ENCODE measurements around the gene OR2V2.
"Not testable (repeated sequence)": the region's sequence is repeated elsewhere in the genome, so short reads cannot be mapped to it uniquely, and the experiment has no call there.

Gene OR2V2

GRCh38 chr5:181108578-181109165, 38.7 kb upstream of the OR2V2 start:
- TF ChIP-seq POLR2A (IDR thresholded peaks at IDR 0.05; ENCODE audit: low read depth, low read length) = no peak
- FAIRE-seq (no peak), DNase-seq (ENCODE audit: insufficient read length, low spot score) (no peak)

- FAIRE-seq (no peak), DNase-seq (ENCODE audit: insufficient read length, low spot score) (no peak)
- no peak for TF ChIP-seq POLR2A (IDR thresholded peaks at IDR 0.05; ENCODE audit: low read depth, low read length)
These were observed 37.8 kb upstream of the OR2V2 start for GRCh38 chr5:181109489-181110013.

DNA sequence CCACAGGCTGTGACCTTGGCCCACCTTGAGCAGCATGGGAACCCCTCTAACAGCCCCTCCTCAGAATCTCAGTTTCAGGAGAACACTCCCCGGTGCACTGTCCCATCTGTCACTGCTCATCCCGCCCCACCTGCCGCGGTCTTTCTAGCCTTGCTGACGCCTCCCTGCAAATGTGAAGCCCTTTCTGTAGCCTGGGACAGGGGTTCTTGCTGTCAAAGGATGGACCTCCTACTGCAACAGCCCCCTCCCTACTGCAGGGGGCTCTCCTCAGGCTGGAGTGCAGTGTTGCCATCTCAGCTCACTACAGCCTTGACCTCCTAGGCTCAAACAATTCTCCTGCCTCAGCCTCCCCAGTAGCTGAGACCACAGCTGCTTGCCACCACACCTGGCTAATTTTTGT, 36.4 kb upstream of the OR2V2 start:
- FAIRE-seq (no peak), DNase-seq (ENCODE audit: insufficient read length, low spot score) (no peak)

GRCh38 chr5:181112476-181112875, 34.9 kb upstream of the OR2V2 start:
- DNase-seq (ENCODE audit: insufficient read length, low spot score) = no peak
- no peak for FAIRE-seq
- no peak for TF ChIP-seq POLR2A (IDR thresholded peaks at IDR 0.05; ENCODE audit: low read depth, low read length)

More for the DNA sequence above, 36.4 kb upstream of the OR2V2 start:
- TF ChIP-seq POLR2A (IDR thresholded peaks at IDR 0.05; ENCODE audit: low read depth, low read length) = no peak

GRCh38 chr5:181113572-181113971, 33.8 kb upstream of the OR2V2 start:
- not testable (repeated sequence) for DNase-seq (ENCODE audit: insufficient read length, low spot score); FAIRE-seq

DNA sequence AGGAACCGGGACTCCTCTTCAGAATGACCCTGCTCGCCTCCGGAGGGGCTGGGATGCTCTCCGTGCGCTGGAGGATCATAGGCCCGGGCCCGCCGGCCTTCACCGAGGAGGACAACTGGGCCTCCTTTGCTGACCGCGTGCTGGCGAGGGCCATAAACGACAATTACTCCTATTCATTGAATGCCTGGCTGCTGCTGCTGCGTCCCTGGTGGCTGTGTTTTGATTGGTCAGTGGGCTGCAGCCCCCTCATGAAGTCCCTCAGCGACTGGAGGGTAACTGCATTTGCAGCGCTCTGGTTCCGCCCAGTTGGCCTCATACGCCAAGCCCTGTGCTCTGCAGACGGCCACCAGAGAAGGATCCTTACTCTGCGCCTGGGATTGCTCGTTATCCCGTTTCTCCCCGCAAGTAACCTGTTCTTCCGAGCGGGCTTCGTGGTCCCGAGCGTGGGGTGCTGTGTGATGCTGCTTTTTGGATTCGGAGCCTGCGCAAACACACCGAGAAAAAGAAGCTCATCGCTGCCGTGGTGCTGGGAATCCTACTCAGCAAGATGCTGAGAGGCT, 33.0 kb upstream of the OR2V2 start:
- FAIRE-seq = no peak
- no peak for TF ChIP-seq POLR2A (IDR thresholded peaks at IDR 0.05; ENCODE audit: low read depth, low read length)
- DNase-seq (ENCODE audit: insufficient read length, low spot score) = no peak

DNA sequence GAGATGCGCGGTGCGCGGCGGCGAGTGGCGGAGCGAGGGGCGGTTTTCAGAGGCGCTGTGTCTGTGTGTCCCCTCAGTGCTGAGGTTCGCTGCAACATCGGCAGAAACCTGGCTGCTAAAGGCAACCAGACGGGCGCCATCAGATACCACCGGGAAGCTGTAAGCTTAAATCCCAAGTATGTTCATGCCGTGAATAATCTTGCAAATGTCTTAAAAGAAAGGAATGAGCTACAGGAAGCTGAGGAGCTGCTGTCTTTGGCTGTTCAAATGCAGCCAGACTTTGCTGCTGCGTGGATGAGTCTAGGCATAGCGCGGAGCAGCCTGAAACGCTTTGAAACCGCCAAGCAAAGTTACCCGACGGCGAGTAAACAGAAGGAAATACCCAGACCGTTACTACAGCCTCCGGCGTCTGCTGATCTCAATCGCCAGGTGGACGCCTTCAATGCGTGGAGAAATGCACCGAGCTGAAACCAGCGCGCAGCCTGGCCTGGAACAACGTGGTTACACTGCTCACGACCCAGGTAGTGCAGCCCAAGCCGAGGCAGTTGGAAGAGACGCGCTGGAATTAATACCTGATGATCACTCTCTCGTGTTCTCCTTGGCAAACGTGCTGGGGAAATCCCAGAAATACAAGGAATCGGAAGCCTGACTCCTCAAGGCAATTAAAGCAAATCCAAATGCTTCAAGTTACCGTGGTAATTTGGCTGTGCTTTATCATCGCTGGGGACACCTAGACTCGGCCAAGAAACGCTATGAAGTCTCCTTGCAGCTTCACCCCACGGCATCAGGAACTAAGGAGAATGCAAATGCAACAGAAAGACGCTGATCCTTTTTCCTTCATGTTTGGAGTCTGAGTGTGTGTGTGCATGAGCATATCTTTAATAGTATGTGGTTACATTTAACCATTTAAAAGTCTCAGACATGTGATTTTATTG, 32.3 kb upstream of the OR2V2 start:
- TF ChIP-seq POLR2A (IDR thresholded peaks at IDR 0.05; ENCODE audit: low read depth, low read length) = no peak
- FAIRE-seq (no peak), DNase-seq (ENCODE audit: insufficient read length, low spot score) (no peak)

DNA sequence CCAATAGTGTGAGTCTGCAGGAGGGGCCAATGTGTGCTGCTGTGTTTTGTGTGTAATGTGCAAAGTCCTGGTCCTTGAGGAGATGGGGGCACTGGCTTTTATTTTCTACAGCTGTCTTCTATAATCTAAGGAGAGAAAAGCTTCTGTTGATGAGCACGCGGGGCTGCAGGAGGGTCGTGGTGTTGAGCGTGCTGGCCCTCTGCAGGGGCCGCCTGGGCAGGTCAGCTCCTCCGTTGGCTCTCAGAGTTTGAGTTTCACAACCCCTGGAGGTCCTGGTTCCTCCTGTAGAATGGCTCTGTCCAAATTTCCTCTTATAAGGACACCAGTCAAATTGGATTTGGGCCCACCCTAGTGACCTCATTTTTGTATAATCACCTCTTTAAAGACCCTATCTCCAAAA, 29.0 kb upstream of the OR2V2 start:
- no peak for TF ChIP-seq POLR2A (IDR thresholded peaks at IDR 0.05; ENCODE audit: low read depth, low read length)
- FAIRE-seq (no peak), DNase-seq (ENCODE audit: insufficient read length, low spot score) (no peak)

DNA sequence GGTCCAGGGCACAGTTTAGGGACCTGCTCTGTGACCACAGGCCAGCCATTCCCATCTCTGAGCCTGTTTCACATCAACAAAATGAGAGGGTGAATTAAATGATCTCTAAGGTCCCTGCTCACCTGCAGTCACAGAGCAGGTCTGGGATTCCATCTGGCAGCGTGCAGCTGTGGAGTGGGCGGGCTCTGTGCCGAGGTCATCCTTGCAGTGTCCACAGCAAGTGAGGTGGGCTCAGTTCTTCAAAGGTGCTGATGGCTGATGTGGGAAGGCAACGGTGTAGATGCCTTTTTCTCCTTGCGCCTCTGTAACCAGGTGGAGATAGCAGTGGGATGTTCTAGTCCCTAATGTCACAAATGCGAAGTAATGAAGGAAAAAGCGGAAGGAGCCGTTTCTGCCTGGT, 28.3 kb upstream of the OR2V2 start:
- no peak for FAIRE-seq
- DNase-seq (ENCODE audit: insufficient read length, low spot score) = no peak
- no peak for TF ChIP-seq POLR2A (IDR thresholded peaks at IDR 0.05; ENCODE audit: low read depth, low read length)

DNA sequence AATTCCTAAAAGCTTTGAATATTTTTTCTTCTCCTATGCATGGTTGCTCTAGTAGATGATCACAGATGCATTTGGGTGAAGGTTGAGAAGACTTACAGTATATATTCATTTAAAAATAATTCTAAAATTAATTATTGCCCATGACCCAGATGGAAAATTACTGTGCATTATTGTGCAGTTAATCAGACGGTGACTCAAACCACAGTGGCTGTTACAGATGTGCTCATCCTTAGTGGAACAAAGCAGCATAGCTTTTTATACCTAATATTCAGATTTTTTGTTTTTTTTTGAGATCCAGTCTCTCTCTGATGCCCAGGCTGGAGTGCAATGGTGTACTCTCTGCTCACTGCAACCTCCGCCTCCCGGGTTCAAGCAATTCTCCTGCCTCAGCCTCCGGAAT, 27.1 kb upstream of the OR2V2 start:
- DNase-seq (ENCODE audit: insufficient read length, low spot score) = no peak
- TF ChIP-seq POLR2A (IDR thresholded peaks at IDR 0.05; ENCODE audit: low read depth, low read length) = no peak
- FAIRE-seq = no peak

DNA sequence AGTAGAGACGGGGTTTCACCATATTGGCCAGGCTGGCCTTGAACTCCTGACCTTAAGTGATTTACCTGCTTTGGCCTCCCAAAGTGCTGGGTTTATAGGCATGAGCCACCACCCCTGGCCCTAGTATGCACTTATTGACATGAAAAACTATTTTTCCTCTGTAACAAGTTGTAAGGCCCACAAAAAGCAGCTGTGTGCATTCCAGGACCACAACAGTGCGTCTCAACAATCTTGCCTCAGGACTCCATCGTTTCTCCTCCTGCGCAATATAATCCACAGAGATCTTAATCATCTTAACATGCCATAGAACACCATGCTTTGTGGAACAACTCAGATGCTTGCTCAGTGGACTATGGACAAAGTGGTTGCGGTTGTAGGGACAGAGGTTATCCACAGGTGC, 26.6 kb upstream of the OR2V2 start:
- DNase-seq (ENCODE audit: insufficient read length, low spot score) (no peak), FAIRE-seq (no peak)
- TF ChIP-seq POLR2A (IDR thresholded peaks at IDR 0.05; ENCODE audit: low read depth, low read length) = no peak

GRCh38 chr5:181121675-181122561, 25.5 kb upstream of the OR2V2 start:
- DNase-seq (ENCODE audit: insufficient read length, low spot score) (no peak), FAIRE-seq (no peak)
- no peak for TF ChIP-seq POLR2A (IDR thresholded peaks at IDR 0.05; ENCODE audit: low read depth, low read length)

DNA sequence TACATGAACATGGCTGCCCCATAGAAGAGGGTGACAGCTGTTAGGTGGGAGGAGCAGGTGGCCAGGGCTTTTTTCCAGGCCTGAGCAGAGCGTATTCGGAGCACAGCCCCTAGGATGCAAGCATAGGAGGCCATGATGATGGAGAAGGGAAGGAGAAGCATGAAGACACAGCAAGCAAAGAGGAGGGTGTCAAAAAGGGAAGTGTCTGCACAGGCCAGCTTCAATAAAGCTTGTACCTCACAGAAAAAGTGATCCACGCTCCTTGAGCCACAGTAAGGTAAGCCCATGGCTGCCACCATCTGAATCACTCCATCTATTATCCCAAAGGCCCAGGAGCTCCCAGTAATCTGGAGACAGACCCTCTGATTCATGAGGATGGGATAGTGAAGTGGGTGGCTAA, 22.9 kb upstream of the OR2V2 start:
- no peak for DNase-seq (ENCODE audit: insufficient read length, low spot score)
- TF ChIP-seq POLR2A (IDR thresholded peaks at IDR 0.05; ENCODE audit: low read depth, low read length) = no peak
- FAIRE-seq = no peak

DNA sequence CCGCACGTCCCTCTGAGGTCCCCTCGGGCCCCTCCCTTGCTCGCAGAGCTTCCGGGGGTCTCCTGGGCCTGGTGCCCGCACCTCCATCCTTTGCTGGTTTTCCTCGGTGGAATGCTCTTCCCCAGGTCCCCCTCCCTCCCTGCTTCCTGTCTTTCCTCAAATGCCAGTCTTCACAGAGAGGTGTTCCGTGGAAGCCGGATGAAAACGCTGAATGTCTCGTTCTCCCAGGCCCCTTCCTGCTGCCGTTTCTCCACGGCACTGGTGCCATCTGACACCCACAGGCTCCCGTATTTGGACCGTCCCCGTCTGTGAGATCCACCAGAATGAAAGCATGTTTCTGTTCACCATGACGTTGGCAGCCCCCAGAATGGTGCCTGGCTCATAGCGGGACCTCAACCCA, 20.5 kb upstream of the OR2V2 start:
- no peak for FAIRE-seq
- DNase-seq (ENCODE audit: insufficient read length, low spot score) = no peak
- no peak for TF ChIP-seq POLR2A (IDR thresholded peaks at IDR 0.05; ENCODE audit: low read depth, low read length)
